K562 (cell line): Measurements from ENCODE around the gene SF3B1. TPM values are rescaled to one million over a fixed set of nuclear protein-coding genes. Genes with fewer than 3 reads are reported as not detected.

Experiments
- BRCA1 ChIP-seq, 2 experiments: fragments of 450-650 bp in 1 of 2; sonication (generic) in 1 of 2; formaldehyde crosslinking in 1 of 2; IDR thresholded peaks; 2 replicates each; pipeline versions ENCODE4 v1.5.0 to v1.6.1; 2017 to 2020; ENCODE audit warnings: mild to moderate bottlenecking in 1 of 2, missing genetic modification reagents in 1 of 2
- ELF1 ChIP-seq: fragments of 200-800 bp; sonication (Bioruptor generic); IDR thresholded peaks from 2 replicates; pipeline ENCODE4 v1.6.1; 2016; ENCODE audit warnings: missing genetic modification characterization, missing compliant biosample characterization
- GTF2E2 ChIP-seq: fragments of 200-800 bp; sonication (Bioruptor generic); IDR thresholded peaks from 2 replicates; pipeline ENCODE4 v1.6.1; 2016; ENCODE audit warnings: missing genetic modification characterization, missing compliant biosample characterization
- HLTF ChIP-seq: fragments of 450-650 bp; IDR thresholded peaks from 2 replicates; pipeline ENCODE4 v1.6.1; 2016
- HMGN3 ChIP-seq: IDR thresholded peaks from 2 replicates; pipeline ENCODE4 v1.6.1; 2011; ENCODE audit warnings: borderline replicate concordance, low read depth, mild to moderate bottlenecking, mixed read lengths, low read length; ENCODE audit not compliant: insufficient read length; ENCODE audit errors: extremely low read depth
- HNRNPH1 ChIP-seq: fragments of 200-400 bp; formaldehyde crosslinking; optimal IDR thresholded peaks from 2 replicates; pipeline ENCODE3; 2017; ENCODE audit warnings: low read depth, mild to moderate bottlenecking, low read length, moderate library complexity
- L3MBTL2 ChIP-seq: fragments of 450-650 bp; IDR thresholded peaks from 2 replicates; pipeline ENCODE4 v1.6.1; 2016; ENCODE audit warnings: mild to moderate bottlenecking, moderate library complexity
- LARP7 ChIP-seq: fragments of 450-650 bp; IDR thresholded peaks from 2 replicates; pipeline ENCODE4 v1.6.1; 2016
- RBM22 ChIP-seq: fragments of 200-400 bp; formaldehyde crosslinking; IDR thresholded peaks from 2 replicates; pipeline ENCODE4 v1.6.1; 2018; ENCODE audit warnings: low read length, low read depth; ENCODE audit not compliant: poor library complexity, severe bottlenecking
- SIRT6 ChIP-seq: IDR thresholded peaks from one replicate; pipeline ENCODE4 v1.6.1; 2012; ENCODE audit warnings: low read depth, mild to moderate bottlenecking, control low read depth, inconsistent platforms, low read length, moderate library complexity
- TOE1 ChIP-seq, 2 experiments: fragments of 450-650 bp in 1 of 2; sonication (generic) in 1 of 2; formaldehyde crosslinking in 1 of 2; IDR thresholded peaks; 2 replicates each; pipeline versions ENCODE4 v1.7.1 to v1.8.0; 2016 to 2022; ENCODE audit warnings: borderline replicate concordance in 2 of 2, mild to moderate bottlenecking in 2 of 2, antibody characterized with exemption in 1 of 2, inconsistent platforms in 1 of 2, low read depth in 1 of 2, missing genetic modification reagents in 1 of 2, moderate library complexity in 1 of 2
- WHSC1 ChIP-seq: IDR thresholded peaks from one replicate; pipeline ENCODE4 v1.6.1; 2012; ENCODE audit warnings: low read length, control low read depth, inconsistent platforms
- ZNF316 ChIP-seq: fragments of 450-650 bp; IDR thresholded peaks from 2 replicates; pipeline ENCODE4 v1.6.1; 2016
- ZNF695 ChIP-seq: fragments of 450-650 bp; formaldehyde crosslinking; IDR thresholded peaks from 2 replicates; pipeline ENCODE4 v1.4.0; 2020; ENCODE audit warnings: mild to moderate bottlenecking, moderate library complexity
- polyA plus RNA-seq, 8 experiments: library from polyadenylated mRNA; depleted of rRNA in 4 of 8; stranded (reverse) in 5 of 8; unstranded in 3 of 8; fragments of >200 nt; fragmentation: Nextera tagmentation in 2 of 8; fragmentation: Illumina TruSeq in 1 of 8; extraction: Ambion mirVana in 2 of 8; extraction: Trizol in 1 of 8; gene quantifications; 2 replicates each; pipeline versions ENCODE4 v1.2.1 to v1.2.3, GENCODE V29; 2011 to 2014; ENCODE audit warnings: inconsistent platforms in 1 of 8, missing spikeins in 1 of 8
- total RNA-seq, 7 experiments: library from RNA; depleted of rRNA in 6 of 7; stranded (reverse); fragments of >200 nt in 6 of 7; fragmentation: Illumina TruSeq in 2 of 7; extraction: Trizol in 2 of 7; gene quantifications; 2 replicates each; pipeline versions ENCODE4 v1.2.1 to v1.2.3, GENCODE V29; 2011 to 2021; ENCODE audit warnings: low replicate concordance in 1 of 7
- TF ChIP-seq, protein P1 (sequence below), 2 experiments: fragments of 450-650 bp; formaldehyde crosslinking in 1 of 2; IDR thresholded peaks; 2 replicates each; pipeline versions ENCODE4 v1.4.0 to v1.6.1; 2014 to 2020; ENCODE audit warnings: mild to moderate bottlenecking in 2 of 2, borderline replicate concordance in 1 of 2, low read depth in 1 of 2
- TF ChIP-seq, protein P2 (sequence below): IDR thresholded peaks from 2 replicates; pipeline ENCODE4 v1.6.1; 2011; ENCODE audit not compliant: insufficient read length; ENCODE audit errors: extremely low read depth
- TF ChIP-seq, protein P3 (sequence below): fragments of 450-650 bp; formaldehyde crosslinking; IDR thresholded peaks from 2 replicates; pipeline ENCODE4 v1.4.0; 2020; ENCODE audit warnings: mild to moderate bottlenecking, moderate library complexity

Gene SF3B1
- total and polyA plus RNA-seq, 9 of the 15 experiments (the other 6 are each of a cell fraction or from before 2014, with no cell fraction given) = 96.2 to 377 (median 177) TPM

DNA sequence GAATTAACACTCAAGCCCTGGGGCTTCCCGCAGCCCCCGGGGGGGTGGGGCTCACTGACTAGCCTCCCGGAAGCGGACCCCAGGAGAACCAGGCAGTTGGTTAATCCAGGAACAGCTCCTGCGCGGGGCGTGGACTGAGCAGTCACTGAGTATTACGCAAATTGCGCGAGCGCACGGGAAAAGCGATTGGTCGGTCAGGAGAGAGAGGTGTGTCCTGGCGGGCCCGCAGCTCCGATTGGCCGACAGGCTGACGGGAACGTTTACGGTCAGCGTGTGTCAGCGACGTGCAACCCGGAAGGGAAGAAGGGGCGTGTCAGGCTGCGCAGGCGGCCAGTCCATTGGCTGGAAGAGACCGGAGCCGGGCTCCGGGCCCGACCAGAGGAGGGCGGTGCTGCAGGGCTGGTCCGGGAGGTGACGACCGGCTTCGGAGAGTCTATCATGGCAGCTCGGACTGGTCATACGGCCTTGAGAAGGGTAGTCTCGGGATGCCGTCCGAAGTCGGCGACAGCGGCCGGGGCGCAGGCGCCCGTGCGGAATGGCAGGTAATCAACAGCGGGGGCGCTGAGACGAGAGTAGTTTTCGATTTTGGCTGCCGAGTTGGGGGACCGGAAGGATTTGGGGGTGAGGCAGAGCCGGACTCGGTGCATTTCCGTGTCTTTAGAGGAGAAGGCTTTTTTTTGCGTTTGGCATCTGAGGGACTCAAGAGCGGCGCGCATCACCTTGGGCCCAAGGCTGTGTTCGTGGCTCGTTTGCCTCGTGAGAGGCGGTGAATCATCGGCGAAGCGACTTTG is 18.5 kb upstream of the SF3B1 start, which contains the start of gene COQ10B (continued):
- TF ChIP-seq, protein P1, sequence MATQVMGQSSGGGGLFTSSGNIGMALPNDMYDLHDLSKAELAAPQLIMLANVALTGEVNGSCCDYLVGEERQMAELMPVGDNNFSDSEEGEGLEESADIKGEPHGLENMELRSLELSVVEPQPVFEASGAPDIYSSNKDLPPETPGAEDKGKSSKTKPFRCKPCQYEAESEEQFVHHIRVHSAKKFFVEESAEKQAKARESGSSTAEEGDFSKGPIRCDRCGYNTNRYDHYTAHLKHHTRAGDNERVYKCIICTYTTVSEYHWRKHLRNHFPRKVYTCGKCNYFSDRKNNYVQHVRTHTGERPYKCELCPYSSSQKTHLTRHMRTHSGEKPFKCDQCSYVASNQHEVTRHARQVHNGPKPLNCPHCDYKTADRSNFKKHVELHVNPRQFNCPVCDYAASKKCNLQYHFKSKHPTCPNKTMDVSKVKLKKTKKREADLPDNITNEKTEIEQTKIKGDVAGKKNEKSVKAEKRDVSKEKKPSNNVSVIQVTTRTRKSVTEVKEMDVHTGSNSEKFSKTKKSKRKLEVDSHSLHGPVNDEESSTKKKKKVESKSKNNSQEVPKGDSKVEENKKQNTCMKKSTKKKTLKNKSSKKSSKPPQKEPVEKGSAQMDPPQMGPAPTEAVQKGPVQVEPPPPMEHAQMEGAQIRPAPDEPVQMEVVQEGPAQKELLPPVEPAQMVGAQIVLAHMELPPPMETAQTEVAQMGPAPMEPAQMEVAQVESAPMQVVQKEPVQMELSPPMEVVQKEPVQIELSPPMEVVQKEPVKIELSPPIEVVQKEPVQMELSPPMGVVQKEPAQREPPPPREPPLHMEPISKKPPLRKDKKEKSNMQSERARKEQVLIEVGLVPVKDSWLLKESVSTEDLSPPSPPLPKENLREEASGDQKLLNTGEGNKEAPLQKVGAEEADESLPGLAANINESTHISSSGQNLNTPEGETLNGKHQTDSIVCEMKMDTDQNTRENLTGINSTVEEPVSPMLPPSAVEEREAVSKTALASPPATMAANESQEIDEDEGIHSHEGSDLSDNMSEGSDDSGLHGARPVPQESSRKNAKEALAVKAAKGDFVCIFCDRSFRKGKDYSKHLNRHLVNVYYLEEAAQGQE (IDR thresholded peaks at IDR 0.05; ENCODE audit: borderline replicate concordance) = peak; percentile 32
- TF ChIP-seq, protein P1 (CRISPR knock-in tag; IDR thresholded peaks at IDR 0.05; ENCODE audit: low read depth) = 0 out of 2 replicates have a peak, but pooled peaks have one; percentile 18
- TF ChIP-seq ELF1 (tag) (peak; percentile 94), TOE1 (IDR thresholded peaks at IDR 0.05; ENCODE audit: borderline replicate concordance) (no peak), TOE1 (CRISPR knock-in tag; IDR thresholded peaks at IDR 0.05; ENCODE audit: borderline replicate concordance, low read depth) (no peak), L3MBTL2 (peak; percentile 37; the same call in 1 of the 2 replicates), LARP7 (no peak), BRCA1 (IDR thresholded peaks at IDR 0.05) (no peak), BRCA1 (CRISPR knock-in tag; IDR thresholded peaks at IDR 0.05) (no peak), ZNF695 (no peak), HMGN3 (peak; percentile 34), GTF2E2 (tag) (peak; percentile 37; the same call in 1 of the 2 replicates), SIRT6 (no peak), HNRNPH1 (no peak), RBM22 (no peak), WHSC1 (no peak), HLTF (no peak), ZNF316 (no peak)
- TF ChIP-seq, protein P2, sequence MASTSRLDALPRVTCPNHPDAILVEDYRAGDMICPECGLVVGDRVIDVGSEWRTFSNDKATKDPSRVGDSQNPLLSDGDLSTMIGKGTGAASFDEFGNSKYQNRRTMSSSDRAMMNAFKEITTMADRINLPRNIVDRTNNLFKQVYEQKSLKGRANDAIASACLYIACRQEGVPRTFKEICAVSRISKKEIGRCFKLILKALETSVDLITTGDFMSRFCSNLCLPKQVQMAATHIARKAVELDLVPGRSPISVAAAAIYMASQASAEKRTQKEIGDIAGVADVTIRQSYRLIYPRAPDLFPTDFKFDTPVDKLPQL = no peak
- TF ChIP-seq, protein P3, sequence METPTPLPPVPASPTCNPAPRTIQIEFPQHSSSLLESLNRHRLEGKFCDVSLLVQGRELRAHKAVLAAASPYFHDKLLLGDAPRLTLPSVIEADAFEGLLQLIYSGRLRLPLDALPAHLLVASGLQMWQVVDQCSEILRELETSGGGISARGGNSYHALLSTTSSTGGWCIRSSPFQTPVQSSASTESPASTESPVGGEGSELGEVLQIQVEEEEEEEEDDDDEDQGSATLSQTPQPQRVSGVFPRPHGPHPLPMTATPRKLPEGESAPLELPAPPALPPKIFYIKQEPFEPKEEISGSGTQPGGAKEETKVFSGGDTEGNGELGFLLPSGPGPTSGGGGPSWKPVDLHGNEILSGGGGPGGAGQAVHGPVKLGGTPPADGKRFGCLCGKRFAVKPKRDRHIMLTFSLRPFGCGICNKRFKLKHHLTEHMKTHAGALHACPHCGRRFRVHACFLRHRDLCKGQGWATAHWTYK (CRISPR knock-in tag) = no peak
